CD4-positive, alpha-beta memory T cell (primary cell): ENCODE measurements around the gene AMDHD2. TPM values are rescaled to one million over a fixed set of nuclear protein-coding genes. Genes with fewer than 3 reads are reported as not detected.
A peak's percentile ranks its signal among the peaks of the same experiment; 100 is the strongest.

Experiments used
- CTCF ChIA-PET: fragments of 350-600 bp; sonication (Branson Sonifier 250); formaldehyde crosslinking; loops from one replicate; lab custom pipeline; 2021; ENCODE audit warnings: inconsistent platforms; ENCODE audit not compliant: partially characterized antibody; lab: Charles Lee
- POLR2A ChIA-PET: fragments of 350-600 bp; sonication (Branson Sonifier 250); formaldehyde crosslinking; loops from one replicate; lab custom pipeline; 2021; ENCODE audit not compliant: partially characterized antibody; lab: Charles Lee
- DNase-seq, 5 donors: peaks; one replicate each; pipeline versions ENCODE4 v3.0.0 to v3.0.0-alpha.2; 2020 to 2022; ENCODE audit warnings: mixed read lengths in 1 of 5
- H3K27ac ChIP-seq: one replicate; pipeline ENCODE4 v1.7.0; 2013; ENCODE audit warnings: low read depth, low read length
- H3K27me3 ChIP-seq: 2 replicates; pipeline ENCODE4 v1.7.0; 2013; ENCODE audit warnings: mild to moderate bottlenecking, low read length, moderate library complexity; ENCODE audit not compliant: insufficient read depth
- H3K36me3 ChIP-seq: 2 replicates; pipeline ENCODE4 v1.7.0; 2013; ENCODE audit warnings: mild to moderate bottlenecking, low read length, moderate library complexity; ENCODE audit not compliant: insufficient read depth
- H3K4me1 ChIP-seq: 2 replicates; pipeline ENCODE4 v1.7.0; 2013; ENCODE audit warnings: mild to moderate bottlenecking, low read length, moderate library complexity; ENCODE audit not compliant: insufficient read depth
- H3K4me3 ChIP-seq, 2 donors: one replicate each; pipeline ENCODE4 v1.7.0; 2013; ENCODE audit warnings: low read length in 2 of 2, mild to moderate bottlenecking in 1 of 2
- H3K9me3 ChIP-seq, 2 donors: one replicate each; pipeline ENCODE4 v1.7.0; 2013; ENCODE audit warnings: low read length in 2 of 2, control low read depth in 1 of 2; ENCODE audit not compliant: control insufficient read depth in 1 of 2
- H3K27ac Mint-ChIP-seq, 7 donors: one replicate each; pipeline ENCODE4 v1.8.0; 2020 to 2021; ENCODE audit warnings: mixed read lengths in 7 of 7, mild to moderate bottlenecking in 6 of 7, inconsistent platforms in 3 of 7, moderate library complexity in 3 of 7
- H3K27me3 Mint-ChIP-seq, 2 donors: one replicate each; pipeline ENCODE4 v1.8.0; 2020 to 2021; ENCODE audit warnings: mixed read lengths in 2 of 2
- H3K36me3 Mint-ChIP-seq, 2 donors: one replicate each; pipeline ENCODE4 v1.8.0; 2020 to 2021; ENCODE audit warnings: mixed read lengths in 2 of 2, inconsistent platforms in 1 of 2, mild to moderate bottlenecking in 1 of 2
- H3K4me1 Mint-ChIP-seq, 4 donors: one replicate each; pipeline ENCODE4 v1.8.0; 2020 to 2021; ENCODE audit warnings: mixed read lengths in 4 of 4, mild to moderate bottlenecking in 1 of 4
- H3K4me3 Mint-ChIP-seq, 8 donors: one replicate each; pipeline ENCODE4 v1.8.0; 2020 to 2021; ENCODE audit warnings: mixed read lengths in 8 of 8, mild to moderate bottlenecking in 7 of 8, moderate library complexity in 6 of 8, inconsistent platforms in 3 of 8
- H3K9me3 Mint-ChIP-seq, 8 donors: one replicate each; pipeline ENCODE4 v1.8.0; 2020 to 2021; ENCODE audit warnings: mixed read lengths in 8 of 8, mild to moderate bottlenecking in 5 of 8, inconsistent platforms in 3 of 8, moderate library complexity in 1 of 8
- intact Hi-C: fragments of 100-400 bp; cut with micrococcal nuclease; formaldehyde crosslinking; loops from one replicate; pipeline ENCODE4 v1.15.1; 2023
- polyA plus RNA-seq, 2 donors: library from polyadenylated mRNA; unstranded; fragments of 300-500 nt; fragmentation: Illumina TruSeq; gene quantifications; one replicate each; pipeline ENCODE4 v1.2.3, GENCODE V29; 2021
- total RNA-seq, 2 experiments: library from RNA; stranded (reverse); gene quantifications; one replicate each; pipeline ENCODE4 v1.2.3, GENCODE V29; 2021

Gene AMDHD2
- total and polyA plus RNA-seq, 4 experiments from 2014 or later = 17.0 to 121 (median 68.1) TPM

DNA sequence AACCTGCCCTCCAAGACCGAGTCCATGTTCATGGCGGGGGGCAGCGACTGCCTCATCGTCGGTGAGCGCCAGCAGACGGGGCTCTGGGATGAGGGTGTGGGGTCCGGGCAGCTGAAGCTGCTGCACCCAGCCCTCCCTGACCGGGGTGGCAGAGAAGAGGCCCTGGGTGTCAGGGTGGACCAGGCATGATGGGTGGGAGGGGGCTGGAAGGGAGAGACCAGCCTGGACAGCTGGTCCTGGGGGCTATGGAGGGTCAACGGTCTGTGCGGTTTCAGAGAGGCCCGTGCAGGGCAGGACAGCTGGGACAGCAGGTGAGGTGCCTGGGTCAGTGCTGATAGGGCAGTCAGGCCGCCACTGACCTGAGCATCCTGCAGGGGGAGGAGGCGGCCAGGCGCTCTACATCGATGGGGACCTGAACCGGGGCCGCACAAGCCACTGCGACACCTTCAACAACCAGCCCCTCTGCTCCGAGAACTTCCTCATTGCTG lies 19.7 kb upstream of the AMDHD2 start:
- Histone ChIP-seq H3K4me3 (no peak overlapping the region), H3K36me3 (no peaks in the 10 kb centered on the region), H3K9me3 (no peaks in the 10 kb centered on the region), H3K27ac (no peak overlapping the region), H3K4me1 (no peaks in the 10 kb centered on the region), H3K27me3 (no peaks in the 10 kb centered on the region)
- Mint-ChIP-seq H3K4me3 (no peak overlapping the region), H3K27ac (no peak overlapping the region), H3K9me3 (no peaks in the 10 kb centered on the region), H3K27me3 (no peaks in the 10 kb centered on the region), H3K4me1 (no peaks in the 10 kb centered on the region), H3K36me3 (peaks cover 5 to 6% of the 10 kb centered on the region in 2 donors)
- intact Hi-C loops = loop anchor here (2.0 kb wide), 1 partner anchor 26 kb away; the partner anchor contains the start of gene TBC1D24
- ChIA-PET POLR2A (interaction anchor here (1.0 to 2.3 kb wide), 4 partner anchors 32 to 345 kb away, joined by 4 to 8 read pairs (median 6); partner anchors contain the start of genes ABCA3 and TRAF7), CTCF (interaction anchor here (1.1 to 4.4 kb wide), 8 partner anchors 9 to 306 kb away, joined by 3 to 26 read pairs (median 4); partner anchors contain the start of genes CCNF and TBC1D24)
- no peak for DNase-seq

DNA sequence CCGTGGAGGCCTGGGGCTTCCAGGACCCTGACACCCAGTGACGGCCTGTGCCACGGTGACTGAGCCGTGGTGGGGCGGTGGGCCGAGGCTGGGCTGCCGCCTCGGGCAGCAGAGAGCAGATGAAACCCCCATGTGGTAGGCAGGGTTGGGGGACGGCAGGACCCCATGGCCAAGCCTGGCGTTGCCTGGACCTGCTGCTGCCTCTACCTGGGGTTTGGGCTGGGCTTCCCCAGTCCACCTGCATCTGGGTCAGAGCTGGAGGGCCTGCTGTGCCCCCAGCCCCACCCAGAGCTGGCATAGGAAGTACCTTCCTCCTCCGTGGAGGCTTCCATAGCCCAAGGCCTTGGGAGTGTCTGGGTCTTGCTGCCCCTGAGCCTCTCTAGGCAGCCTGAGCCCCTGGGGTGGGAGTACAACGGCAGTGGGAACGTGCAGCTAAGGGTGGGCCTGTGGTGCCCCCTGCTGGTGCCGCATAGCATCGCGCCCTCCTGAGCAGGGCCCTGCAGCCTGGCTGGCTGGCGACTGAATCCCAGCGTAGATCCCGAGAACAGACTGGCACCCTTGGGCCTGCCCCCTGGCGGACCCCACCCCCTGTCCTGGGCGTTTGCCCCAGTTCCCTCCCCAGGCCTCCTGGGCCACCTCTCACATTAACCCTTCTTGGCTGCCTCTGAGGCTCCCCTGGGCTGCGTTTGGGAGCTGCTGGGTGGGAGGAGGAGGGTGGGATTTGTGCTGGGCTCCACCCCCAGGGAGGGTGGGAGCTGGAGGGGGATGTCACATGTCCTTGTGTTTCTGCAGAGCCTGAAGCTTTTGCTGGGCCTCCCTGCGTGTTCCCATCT lies 19.0 kb upstream of the AMDHD2 start:
- H3K36me3 ChIP-seq = no peaks in the 10 kb centered on the region

GRCh38 chr16:2501946-2502895 lies 17.9 kb upstream of the AMDHD2 start:
- H3K27me3 ChIP-seq = no peaks in the 10 kb centered on the region
- POLR2A ChIA-PET = interaction anchor here (1.4 to 2.3 kb wide), 2 partner anchors 162 to 308 kb away, joined by 6 to 8 read pairs; partner anchors contain the start of gene ABCA3
- H3K9me3 ChIP-seq = no peaks in the 10 kb centered on the region
- no peak overlapping the region for H3K4me3 ChIP-seq
- no peaks in the 10 kb centered on the region for H3K36me3 ChIP-seq
- DNase-seq = no peak
- CTCF ChIA-PET = interaction anchor here (0.6 to 2.8 kb wide), 9 partner anchors 8 to 347 kb away, joined by 3 to 26 read pairs (median 4); partner anchors contain the start of genes CCNF, TBC1D24 and TRAF7
- no peaks in the 10 kb centered on the region for H3K4me1 ChIP-seq
- Mint-ChIP-seq H3K4me1 (no peaks in the 10 kb centered on the region), H3K9me3 (no peaks in the 10 kb centered on the region), H3K27ac (peak overlapping the region in 1 of 7 donors; percentile 1), H3K4me3 (no peak overlapping the region), H3K36me3 (peaks cover 5 to 6% of the 10 kb centered on the region in 2 donors), H3K27me3 (no peaks in the 10 kb centered on the region)
- H3K27ac ChIP-seq = no peak overlapping the region
- intact Hi-C loops = loop anchor here (1.0 to 2.0 kb wide), 3 partner anchors 27 to 162 kb away; partner anchors contain the start of genes ABCA3 and TBC1D24

More for the DNA sequence above, 19.0 kb upstream of the AMDHD2 start:
- no peaks in the 10 kb centered on the region for H3K9me3 ChIP-seq
- no peak overlapping the region for H3K27ac ChIP-seq
- ChIA-PET CTCF (interaction anchor here (0.6 to 2.8 kb wide), 10 partner anchors 9 to 346 kb away, joined by 3 to 26 read pairs (median 4); partner anchors contain the start of genes CCNF, TBC1D24 and TRAF7), POLR2A (interaction anchor here (1.0 to 2.3 kb wide), 4 partner anchors 32 to 346 kb away, joined by 4 to 8 read pairs (median 6); partner anchors contain the start of genes ABCA3 and TRAF7)
- Mint-ChIP-seq H3K4me1 (no peaks in the 10 kb centered on the region), H3K9me3 (no peaks in the 10 kb centered on the region), H3K27ac (no peak overlapping the region), H3K4me3 (no peak overlapping the region), H3K36me3 (peaks cover 5 to 6% of the 10 kb centered on the region in 2 donors), H3K27me3 (no peaks in the 10 kb centered on the region)
- intact Hi-C loops = loop anchor here (1.0 to 2.0 kb wide), 3 partner anchors 26 to 161 kb away; partner anchors contain the start of genes ABCA3 and TBC1D24
- no peak overlapping the region for H3K4me3 ChIP-seq
- no peaks in the 10 kb centered on the region for H3K27me3 ChIP-seq
- peak; percentile 73 to 81 (median 75) for DNase-seq
- H3K4me1 ChIP-seq = no peaks in the 10 kb centered on the region

DNA sequence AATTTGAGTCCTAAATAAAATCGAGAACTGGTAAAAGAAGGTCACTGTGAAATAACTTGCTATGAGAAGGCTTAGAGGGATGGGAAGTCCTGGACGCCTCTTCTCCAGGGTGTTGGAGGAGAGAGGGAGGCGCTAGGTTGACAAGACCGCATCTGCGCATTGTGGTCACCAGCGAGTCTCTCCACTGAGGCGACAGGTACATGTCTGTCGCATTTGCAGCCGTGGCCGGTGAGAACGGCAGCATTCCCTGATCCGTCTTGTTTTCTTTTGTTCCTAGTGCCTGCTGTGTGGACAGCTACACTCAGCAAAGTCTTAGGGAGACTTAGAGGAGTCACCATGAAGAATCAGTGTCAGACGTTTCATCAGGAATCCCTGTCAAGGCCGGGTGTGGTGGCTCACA lies 14.5 kb upstream of the AMDHD2 start:
- Histone ChIP-seq H3K27ac (no peak overlapping the region), H3K4me3 (no peak overlapping the region), H3K9me3 (no peaks in the 10 kb centered on the region), H3K36me3 (no peaks in the 10 kb centered on the region), H3K4me1 (no peaks in the 10 kb centered on the region), H3K27me3 (no peaks in the 10 kb centered on the region)
- intact Hi-C loops = no loop called here
- Mint-ChIP-seq H3K9me3 (no peaks in the 10 kb centered on the region), H3K4me3 (no peak overlapping the region), H3K27me3 (no peaks in the 10 kb centered on the region), H3K27ac (no peak overlapping the region), H3K36me3 (no peaks in the 10 kb centered on the region), H3K4me1 (no peaks in the 10 kb centered on the region)
- ChIA-PET CTCF (no interaction called here), POLR2A (no interaction called here)
- no peak for DNase-seq

DNA sequence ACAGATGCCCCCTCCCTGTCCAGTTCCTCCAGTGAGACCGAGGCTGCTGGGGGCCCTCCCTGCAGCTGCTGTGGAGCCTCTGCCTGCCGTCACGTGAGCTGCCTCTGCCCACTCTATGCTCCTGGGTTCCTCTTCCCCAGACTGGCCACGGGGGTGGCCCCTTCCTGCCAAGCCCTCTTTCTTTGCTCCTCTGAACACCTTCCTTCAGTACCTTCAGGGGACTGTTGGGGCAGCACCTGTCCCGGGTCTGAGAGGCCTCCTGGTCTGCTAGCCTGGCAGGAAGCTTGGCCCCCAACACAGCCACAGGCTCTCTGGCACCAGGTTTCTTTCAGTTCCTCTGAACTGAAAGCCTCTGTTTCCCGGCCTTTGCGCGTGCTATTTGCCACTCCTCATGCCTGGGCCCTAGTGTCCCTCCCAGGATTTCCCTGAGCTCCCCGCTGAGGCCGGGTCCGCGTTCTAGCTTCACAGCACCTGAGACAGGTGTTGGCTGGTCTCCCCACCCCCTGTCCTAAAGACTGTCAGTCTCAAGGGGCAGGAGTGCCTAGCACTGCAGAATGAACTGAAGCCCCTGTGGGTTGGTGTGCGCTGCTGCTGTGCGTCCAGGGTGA lies 13.0 kb upstream of the AMDHD2 start:
- H3K27ac Mint-ChIP-seq = peak overlapping the region in 1 of 7 donors; percentile 73
- H3K27me3 Mint-ChIP-seq = no peaks in the 10 kb centered on the region
- peaks cover 0 to 2% (median 1%) of the 10 kb centered on the region in 4 donors for H3K4me1 Mint-ChIP-seq
- no peak overlapping the region for H3K4me3 ChIP-seq
- intact Hi-C loops = no loop called here
- no peaks in the 10 kb centered on the region for H3K4me1 ChIP-seq
- CTCF ChIA-PET = interaction anchor here (0.6 kb wide), 1 partner anchor 486 kb away, joined by 3 read pairs; no protein-coding TSS in a partner anchor
- no peaks in the 10 kb centered on the region for H3K36me3 ChIP-seq
- H3K9me3 Mint-ChIP-seq = no peaks in the 10 kb centered on the region
- no peak overlapping the region for H3K4me3 Mint-ChIP-seq
- H3K36me3 Mint-ChIP-seq = no peaks in the 10 kb centered on the region
- H3K9me3 ChIP-seq = no peaks in the 10 kb centered on the region
- no peak for DNase-seq
- H3K27ac ChIP-seq = no peak overlapping the region
- POLR2A ChIA-PET = no interaction called here
- no peaks in the 10 kb centered on the region for H3K27me3 ChIP-seq

DNA sequence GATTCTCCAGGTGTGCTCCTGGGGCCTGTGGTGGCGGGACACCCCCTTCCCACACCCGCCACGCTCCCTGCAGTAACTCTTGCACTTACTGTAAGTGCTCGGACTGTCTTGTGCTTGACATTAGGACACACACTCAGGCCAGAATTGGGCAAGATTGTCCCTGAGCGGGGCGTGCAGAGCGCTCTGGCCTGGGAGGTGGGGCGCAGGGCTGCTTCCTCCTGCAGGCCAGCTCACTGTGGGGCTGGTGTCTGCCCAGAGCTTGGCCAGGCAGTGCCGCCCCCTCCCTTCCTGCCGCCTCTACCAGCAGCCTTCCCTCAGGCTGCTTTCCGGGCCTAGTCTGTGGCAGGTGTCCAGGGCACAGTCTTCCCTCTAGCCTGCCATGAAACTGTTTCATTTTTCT lies 12.5 kb upstream of the AMDHD2 start:
- POLR2A ChIA-PET = no interaction called here
- H3K27ac Mint-ChIP-seq = no peak overlapping the region
- H3K4me3 Mint-ChIP-seq = no peak overlapping the region
- H3K9me3 ChIP-seq = no peaks in the 10 kb centered on the region
- intact Hi-C loops = no loop called here
- no peaks in the 10 kb centered on the region for H3K36me3 Mint-ChIP-seq
- H3K9me3 Mint-ChIP-seq = no peaks in the 10 kb centered on the region
- H3K27ac ChIP-seq = no peak overlapping the region
- CTCF ChIA-PET = no interaction called here
- H3K4me1 ChIP-seq = no peaks in the 10 kb centered on the region
- H3K27me3 Mint-ChIP-seq = no peaks in the 10 kb centered on the region
- H3K4me1 Mint-ChIP-seq = peaks cover 0 to 8% (median 5%) of the 10 kb centered on the region in 4 donors
- H3K27me3 ChIP-seq = no peaks in the 10 kb centered on the region
- H3K4me3 ChIP-seq = no peak overlapping the region
- DNase-seq = peak in 1 of 5 donors; percentile 29
- no peaks in the 10 kb centered on the region for H3K36me3 ChIP-seq
